ENCODE data around the gene PPIL6.

The PPIL6 gene

DNA sequence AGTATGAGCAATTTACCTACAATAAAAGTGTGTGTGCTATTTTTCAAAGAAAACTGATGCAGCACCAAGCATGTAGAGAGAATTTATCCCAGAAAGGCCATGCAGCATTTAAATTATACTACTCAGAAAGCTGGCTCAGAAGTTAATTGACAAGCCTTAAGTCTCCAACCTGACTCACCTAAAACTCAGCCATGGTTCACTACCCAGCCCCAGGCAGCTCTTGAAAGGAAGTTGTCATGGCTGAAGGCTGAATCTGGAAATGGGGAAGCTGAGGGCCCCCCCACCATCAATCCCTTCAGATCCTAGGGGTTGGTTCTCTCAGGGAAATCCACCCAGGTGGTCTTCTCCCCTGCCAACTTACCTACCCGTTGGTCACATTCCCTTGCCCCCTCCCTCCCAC lies 19.7 kb downstream of the PPIL6 start:
- Histone ChIP-seq H3K9me3 (ENCODE audit: control insufficient read depth, low read depth, low read length) (no peaks in the 10 kb centered on the region), H3K9ac (ENCODE audit: low read length) (no peak overlapping the region), H3K27me3 (ENCODE audit: control insufficient read depth, insufficient read depth, low read length) (no peaks in the 10 kb centered on the region), H3K27ac (ENCODE audit: low read length) (no peak overlapping the region), H3K36me3 (ENCODE audit: control insufficient read depth, low read depth, low read length) (no peaks in the 10 kb centered on the region), H3K4me1 (ENCODE audit: control insufficient read depth, low read depth, low read length) (no peaks in the 10 kb centered on the region), H3K4me3 (ENCODE audit: low read length) (no peak overlapping the region)

GRCh38 chr6:109417646-109418045 lies 22.8 kb downstream of the PPIL6 start:
- H3K27me3 ChIP-seq (ENCODE audit: control insufficient read depth, insufficient read depth, low read length) = no peaks in the 10 kb centered on the region
- H3K4me3 ChIP-seq (ENCODE audit: low read length) = no peak overlapping the region
- H3K9me3 ChIP-seq (ENCODE audit: control insufficient read depth, low read depth, low read length) = no peaks in the 10 kb centered on the region
- H3K9ac ChIP-seq (ENCODE audit: low read length) = no peak overlapping the region
- no peak overlapping the region for H3K27ac ChIP-seq (ENCODE audit: low read length)
- no peaks in the 10 kb centered on the region for H3K36me3 ChIP-seq (ENCODE audit: control insufficient read depth, low read depth, low read length)
- H3K4me1 ChIP-seq (ENCODE audit: control insufficient read depth, low read depth, low read length) = no peaks in the 10 kb centered on the region

DNA sequence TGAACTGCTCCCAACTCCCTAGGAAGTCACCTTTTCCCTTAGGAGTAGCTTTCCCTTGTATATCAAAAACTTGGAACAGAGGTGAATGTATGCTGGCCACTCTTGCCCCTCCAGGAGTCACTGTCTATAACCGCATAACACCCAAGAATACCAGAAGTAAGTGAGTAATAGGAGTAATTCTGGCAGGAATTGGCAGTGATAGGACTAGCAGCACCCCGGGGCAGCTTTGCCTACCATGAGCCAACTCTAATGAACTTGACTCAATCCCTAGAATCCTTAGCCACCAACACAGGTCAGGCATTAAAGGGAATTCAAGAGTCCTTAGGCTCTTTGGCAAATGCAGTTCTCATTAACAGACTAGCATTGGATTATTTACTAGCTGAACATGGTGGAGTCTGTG lies 29.4 kb downstream of the PPIL6 start:
- no peak overlapping the region for H3K9ac ChIP-seq (ENCODE audit: low read length)
- H3K27ac ChIP-seq (ENCODE audit: low read length) = no peak overlapping the region
- H3K36me3 ChIP-seq (ENCODE audit: control insufficient read depth, low read depth, low read length) = no peaks in the 10 kb centered on the region
- no peak overlapping the region for H3K4me3 ChIP-seq (ENCODE audit: low read length)
- no peaks in the 10 kb centered on the region for H3K27me3 ChIP-seq (ENCODE audit: control insufficient read depth, insufficient read depth, low read length)
- no peaks in the 10 kb centered on the region for H3K9me3 ChIP-seq (ENCODE audit: control insufficient read depth, low read depth, low read length)
- no peaks in the 10 kb centered on the region for H3K4me1 ChIP-seq (ENCODE audit: control insufficient read depth, low read depth, low read length)

DNA sequence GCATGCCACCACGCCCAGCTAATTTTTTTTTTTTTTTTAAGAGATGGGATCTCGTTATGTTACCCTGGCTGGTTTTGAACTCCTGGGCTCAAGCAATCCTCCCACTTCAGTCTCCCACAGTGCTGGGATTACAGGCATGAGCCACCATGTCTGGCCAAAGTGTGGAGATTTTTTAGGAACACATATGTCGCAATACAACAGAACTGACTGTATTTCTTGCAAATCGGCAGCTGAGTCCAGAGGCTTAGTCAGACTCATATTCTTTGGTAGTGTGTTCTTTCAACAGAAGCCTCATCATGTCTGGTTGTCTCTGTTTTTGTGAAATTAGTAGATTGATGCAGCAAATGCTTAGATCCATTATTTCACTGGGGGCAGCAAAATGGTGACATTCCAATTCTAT lies 34.2 kb downstream of the PPIL6 start:
- Histone ChIP-seq H3K27ac (ENCODE audit: low read length) (no peak overlapping the region), H3K27me3 (ENCODE audit: control insufficient read depth, insufficient read depth, low read length) (no peaks in the 10 kb centered on the region)

GRCh38 chr6:109397020-109397419 lies 43.4 kb downstream of the PPIL6 start:
- no peak overlapping the region for H3K4me3 ChIP-seq (ENCODE audit: low read length)
- H3K9ac ChIP-seq (ENCODE audit: low read length) = no peak overlapping the region
- H3K36me3 ChIP-seq (ENCODE audit: control insufficient read depth, low read depth, low read length) = no peaks in the 10 kb centered on the region
- no peaks in the 10 kb centered on the region for H3K9me3 ChIP-seq (ENCODE audit: control insufficient read depth, low read depth, low read length)
- H3K4me1 ChIP-seq (ENCODE audit: control insufficient read depth, low read depth, low read length) = no peaks in the 10 kb centered on the region
- H3K27ac ChIP-seq (ENCODE audit: low read length) = no peak overlapping the region
- no peaks in the 10 kb centered on the region for H3K27me3 ChIP-seq (ENCODE audit: control insufficient read depth, insufficient read depth, low read length)

More for the DNA sequence above, 34.2 kb downstream of the PPIL6 start:
- H3K4me1 ChIP-seq (ENCODE audit: control insufficient read depth, low read depth, low read length) = no peaks in the 10 kb centered on the region
- H3K9me3 ChIP-seq (ENCODE audit: control insufficient read depth, low read depth, low read length) = no peaks in the 10 kb centered on the region
- H3K36me3 ChIP-seq (ENCODE audit: control insufficient read depth, low read depth, low read length) = no peaks in the 10 kb centered on the region
- no peak overlapping the region for H3K9ac ChIP-seq (ENCODE audit: low read length)
- H3K4me3 ChIP-seq (ENCODE audit: low read length) = no peak overlapping the region

DNA sequence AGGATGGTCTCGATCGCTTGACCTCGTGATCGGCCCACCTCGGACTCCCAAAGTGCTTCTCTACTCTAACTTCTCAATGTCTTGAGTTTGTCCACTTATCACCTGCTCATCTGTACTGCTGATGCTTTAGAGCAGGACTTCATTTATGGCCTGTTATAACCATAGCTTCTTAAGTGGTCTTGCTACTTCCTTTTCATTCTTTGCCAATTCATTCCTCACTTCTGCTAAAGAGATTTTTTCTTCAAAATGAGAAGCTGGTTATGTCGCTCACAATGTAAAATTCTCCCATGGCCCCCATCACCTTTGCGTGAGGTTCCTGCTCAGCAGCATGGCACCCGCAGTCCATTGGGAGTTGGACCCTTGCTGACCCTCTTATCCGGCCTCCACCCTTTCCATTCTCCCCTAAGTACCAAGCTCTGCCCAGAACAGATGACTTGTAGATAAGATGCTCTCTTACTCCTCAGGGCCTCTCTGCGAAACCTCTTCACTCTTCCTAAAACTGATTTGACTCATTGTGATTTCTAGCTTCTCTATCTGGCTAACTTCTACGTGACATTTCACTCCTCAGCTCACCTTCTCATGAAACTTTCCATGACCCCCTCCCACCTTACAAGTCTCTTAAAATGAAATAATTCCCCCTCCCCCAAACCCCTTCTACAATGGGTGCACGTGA lies 44.2 kb downstream of the PPIL6 start:
- H3K36me3 ChIP-seq (ENCODE audit: control insufficient read depth, low read depth, low read length) = no peaks in the 10 kb centered on the region
- no peaks in the 10 kb centered on the region for H3K9me3 ChIP-seq (ENCODE audit: control insufficient read depth, low read depth, low read length)
- H3K4me1 ChIP-seq (ENCODE audit: control insufficient read depth, low read depth, low read length) = no peaks in the 10 kb centered on the region
- H3K27ac ChIP-seq (ENCODE audit: low read length) = no peak overlapping the region
- H3K27me3 ChIP-seq (ENCODE audit: control insufficient read depth, insufficient read depth, low read length) = no peaks in the 10 kb centered on the region
- H3K4me3 ChIP-seq (ENCODE audit: low read length) = no peak overlapping the region
- H3K9ac ChIP-seq (ENCODE audit: low read length) = no peak overlapping the region

DNA sequence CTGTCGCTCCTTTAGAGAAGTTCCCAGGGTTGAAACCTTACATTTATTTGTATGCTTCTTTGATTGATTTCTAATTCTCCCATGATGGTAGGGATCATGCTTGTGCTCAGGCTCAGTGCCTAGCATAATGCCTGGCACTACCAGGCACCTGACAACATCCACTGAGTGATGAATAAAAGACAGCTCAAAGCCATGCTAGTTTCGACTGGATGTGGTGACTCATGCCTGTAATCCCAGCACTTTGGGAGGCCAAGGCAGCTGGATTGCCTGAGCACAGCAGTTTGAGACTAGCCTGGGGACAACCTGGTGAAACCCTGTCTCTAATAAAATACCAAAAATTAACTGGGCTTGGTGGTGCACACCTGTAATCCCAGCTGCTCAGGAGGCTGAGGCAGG lies 46.5 kb downstream of the PPIL6 start:
- Histone ChIP-seq H3K9ac (ENCODE audit: low read length) (no peak overlapping the region), H3K4me3 (ENCODE audit: low read length) (no peak overlapping the region), H3K36me3 (ENCODE audit: control insufficient read depth, low read depth, low read length) (no peaks in the 10 kb centered on the region), H3K27me3 (ENCODE audit: control insufficient read depth, insufficient read depth, low read length) (no peaks in the 10 kb centered on the region), H3K9me3 (ENCODE audit: control insufficient read depth, low read depth, low read length) (no peaks in the 10 kb centered on the region), H3K27ac (ENCODE audit: low read length) (no peak overlapping the region), H3K4me1 (ENCODE audit: control insufficient read depth, low read depth, low read length) (no peaks in the 10 kb centered on the region)

DNA sequence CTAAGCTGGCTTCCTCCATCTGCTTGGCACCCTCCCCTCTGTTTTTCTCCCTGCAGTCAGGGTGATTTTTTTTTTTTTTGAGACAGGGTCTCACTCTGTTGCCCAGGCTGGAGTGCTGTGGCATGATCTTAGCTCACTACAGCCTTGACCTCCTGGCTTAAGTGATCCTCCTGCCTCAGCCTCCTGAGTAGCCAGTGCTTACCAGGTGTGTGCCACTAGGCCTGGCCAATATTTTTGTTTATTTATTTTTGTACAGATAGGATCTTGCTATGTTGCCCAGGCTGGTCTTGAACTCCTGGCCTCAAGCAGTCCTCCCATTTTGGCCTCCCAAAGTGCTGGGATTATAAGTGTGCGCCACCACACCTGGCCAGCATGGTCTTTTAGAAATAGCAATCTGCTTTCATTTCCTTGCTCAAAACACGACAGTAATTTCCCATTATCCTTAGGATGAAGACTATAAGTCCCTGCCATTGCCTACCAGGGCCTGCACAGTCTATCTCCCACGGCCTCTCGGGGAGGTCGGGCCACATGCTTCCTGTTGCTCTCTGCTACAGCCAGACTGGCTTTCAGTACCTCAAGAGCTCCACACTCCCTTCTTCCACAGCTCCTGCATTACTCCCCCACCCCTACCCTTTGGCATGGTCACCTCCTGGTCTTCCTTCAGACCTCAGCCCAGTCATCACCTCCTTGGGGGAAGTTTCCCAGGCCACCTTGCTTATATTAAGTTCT lies 47.1 kb downstream of the PPIL6 start:
- Histone ChIP-seq H3K36me3 (ENCODE audit: control insufficient read depth, low read depth, low read length) (no peaks in the 10 kb centered on the region), H3K27ac (ENCODE audit: low read length) (no peak overlapping the region), H3K9ac (ENCODE audit: low read length) (no peak overlapping the region), H3K27me3 (ENCODE audit: control insufficient read depth, insufficient read depth, low read length) (no peaks in the 10 kb centered on the region), H3K9me3 (ENCODE audit: control insufficient read depth, low read depth, low read length) (no peaks in the 10 kb centered on the region), H3K4me3 (ENCODE audit: low read length) (no peak overlapping the region), H3K4me1 (ENCODE audit: control insufficient read depth, low read depth, low read length) (no peaks in the 10 kb centered on the region)

DNA sequence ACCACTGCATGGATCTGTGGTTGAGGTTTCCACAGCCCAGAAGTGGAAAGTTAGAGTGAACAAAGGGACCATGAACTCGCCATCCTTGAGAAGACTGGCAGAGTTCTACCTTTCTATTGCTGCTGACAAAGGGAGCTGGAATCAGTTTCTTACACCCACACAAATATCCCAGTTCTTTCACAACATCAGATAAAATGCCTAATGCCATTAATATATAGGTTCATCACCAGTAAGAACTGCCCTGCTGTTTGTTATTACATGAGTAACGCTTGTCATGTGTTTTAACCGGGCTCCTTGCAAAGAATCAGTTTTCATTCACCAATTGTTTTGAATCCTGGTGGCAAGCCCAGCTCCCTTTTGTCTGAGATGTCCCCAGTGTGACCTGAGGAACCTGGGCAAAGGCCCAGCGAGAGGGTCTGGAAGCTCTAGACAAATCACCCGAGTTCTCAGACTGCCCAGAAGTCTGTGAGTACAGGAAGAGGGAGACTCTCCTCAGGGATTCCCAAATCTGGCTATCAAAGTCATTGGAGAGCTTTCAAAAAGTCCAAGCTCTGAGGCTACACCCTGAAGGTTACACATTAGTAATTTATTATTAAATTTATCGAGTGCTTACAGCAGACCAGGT lies 50.7 kb downstream of the PPIL6 start:
- no peak overlapping the region for H3K27ac ChIP-seq (ENCODE audit: low read length)

GRCh38 chr6:109388265-109388664 lies 52.2 kb downstream of the PPIL6 start:
- no peaks in the 10 kb centered on the region for H3K36me3 ChIP-seq (ENCODE audit: control insufficient read depth, low read depth, low read length)
- no peaks in the 10 kb centered on the region for H3K9me3 ChIP-seq (ENCODE audit: control insufficient read depth, low read depth, low read length)
- H3K9ac ChIP-seq (ENCODE audit: low read length) = no peak overlapping the region
- H3K4me1 ChIP-seq (ENCODE audit: control insufficient read depth, low read depth, low read length) = peaks cover 3% of the 10 kb centered on the region
- H3K27ac ChIP-seq (ENCODE audit: low read length) = no peak overlapping the region
- H3K4me3 ChIP-seq (ENCODE audit: low read length) = no peak overlapping the region
- no peaks in the 10 kb centered on the region for H3K27me3 ChIP-seq (ENCODE audit: control insufficient read depth, insufficient read depth, low read length)

More for the DNA sequence above, 50.7 kb downstream of the PPIL6 start:
- H3K27me3 ChIP-seq (ENCODE audit: control insufficient read depth, insufficient read depth, low read length) = no peaks in the 10 kb centered on the region
- no peaks in the 10 kb centered on the region for H3K9me3 ChIP-seq (ENCODE audit: control insufficient read depth, low read depth, low read length)
- H3K9ac ChIP-seq (ENCODE audit: low read length) = no peak overlapping the region
- H3K4me1 ChIP-seq (ENCODE audit: control insufficient read depth, low read depth, low read length) = no peaks in the 10 kb centered on the region
- no peaks in the 10 kb centered on the region for H3K36me3 ChIP-seq (ENCODE audit: control insufficient read depth, low read depth, low read length)
- H3K4me3 ChIP-seq (ENCODE audit: low read length) = no peak overlapping the region

- H3K4me1 ChIP-seq (ENCODE audit: control insufficient read depth, low read depth, low read length) = peaks cover 3% of the 10 kb centered on the region
- H3K27me3 ChIP-seq (ENCODE audit: control insufficient read depth, insufficient read depth, low read length) = no peaks in the 10 kb centered on the region
- H3K36me3 ChIP-seq (ENCODE audit: control insufficient read depth, low read depth, low read length) = peaks cover 7% of the 10 kb centered on the region
- peak overlapping the region; percentile 98 for H3K4me3 ChIP-seq (ENCODE audit: low read length)
- no peak overlapping the region for H3K27ac ChIP-seq (ENCODE audit: low read length)
- H3K9ac ChIP-seq (ENCODE audit: low read length) = peak overlapping the region; percentile 91
- H3K9me3 ChIP-seq (ENCODE audit: control insufficient read depth, low read depth, low read length) = no peaks in the 10 kb centered on the region
These were observed 56.9 kb downstream of the PPIL6 start for GRCh38 chr6:109383438-109383940.
